SHP77 (cell line): ENCODE results near the gene TOPORS.
A peak's percentile ranks its signal among the peaks of the same experiment; 100 is the strongest.
"Not testable (repeated sequence)": the region's sequence is repeated elsewhere in the genome, so short reads cannot be mapped to it uniquely, and the experiment has no call there.

Experiments
- DNase-seq, 2 experiments: peaks; one replicate each; lab custom pipeline; 2025; lab: John Stamatoyannopoulos, UW

TOPORS gene

GRCh38 chr9:32565967-32566366 is 13.6 kb upstream of the TOPORS start:
- DNase-seq, result no peak

- DNase-seq, result no peak
Measured at GRCh38 chr9:32558408-32558934, 6.1 kb upstream of the TOPORS start.

GRCh38 chr9:32554591-32554990 is 2.2 kb upstream of the TOPORS start:
- no peak for DNase-seq

- DNase-seq, result no peak
Measured at GRCh38 chr9:32554107-32554506, 1.7 kb upstream of the TOPORS start.

GRCh38 chr9:32551276-32552051 is 922 bp downstream of the TOPORS start:
- DNase-seq, result peak; percentile 13 to 25

- DNase-seq, result peak; percentile 64 to 84
Measured at GRCh38 chr9:32550562-32551275, 1.7 kb downstream of the TOPORS start.

GRCh38 chr9:32550150-32550561 is 2.2 kb downstream of the TOPORS start:
- no peak for DNase-seq

GRCh38 chr9:32548213-32548612 is 4.2 kb downstream of the TOPORS start:
- not testable (repeated sequence) for DNase-seq

GRCh38 chr9:32545884-32546283 is 6.5 kb downstream of the TOPORS start:
- no peak for DNase-seq

GRCh38 chr9:32543047-32543446 is 9.3 kb downstream of the TOPORS start:
- no peak for DNase-seq

- DNase-seq, result no peak
Measured at GRCh38 chr9:32533816-32534215, 18.6 kb downstream of the TOPORS start.

GRCh38 chr9:32533336-32533735 is 19.1 kb downstream of the TOPORS start:
- no peak for DNase-seq

- no peak for DNase-seq
Measured at GRCh38 chr9:32526707-32527048, 25.7 kb downstream of the TOPORS start.

GRCh38 chr9:32526041-32526706 is 26.2 kb downstream of the TOPORS start, which contains the start of gene RIGI:
Gene RIGI (minus strand): TSS chr9:32526196. CDS start chr9:32526166, 30 bp downstream.
- DNase-seq, result peak; percentile 50 to 72

- no peak for DNase-seq
Measured at GRCh38 chr9:32525709-32526030, 26.7 kb downstream of the TOPORS start.

- DNase-seq, result peak in 1 of 2 experiments; percentile 8
Measured at GRCh38 chr9:32524892-32525708, 27.3 kb downstream of the TOPORS start.

GRCh38 chr9:32524558-32524891 is 27.9 kb downstream of the TOPORS start:
- DNase-seq, result not testable (repeated sequence)

GRCh38 chr9:32523910-32524309 is 28.5 kb downstream of the TOPORS start:
- no peak for DNase-seq

- no peak for DNase-seq
Measured at GRCh38 chr9:32518276-32518675, 34.1 kb downstream of the TOPORS start.

GRCh38 chr9:32516241-32516640 is 36.1 kb downstream of the TOPORS start:
- DNase-seq, result no peak

GRCh38 chr9:32508728-32509127 is 43.7 kb downstream of the TOPORS start:
- DNase-seq, result no peak

- no peak for DNase-seq
Measured at GRCh38 chr9:32503008-32503407, 49.4 kb downstream of the TOPORS start.
